Body of pancreas (tissue), 4 donors: ENCODE measurements around the gene LBR. TPM values are rescaled to one million over a fixed set of nuclear protein-coding genes. Genes with fewer than 3 reads are reported as not detected.

Experiments used
- ATAC-seq: fragments of 150-250 bp; one replicate; pipeline ENCODE4 v1.9.1; 2016
- DNase-seq, 4 donors: peaks; one replicate each; pipeline ENCODE4 v3.0.0-alpha.2; 2019
- H3K27ac ChIP-seq, 4 donors: fragments of 200-600 bp; sonication (generic); 1 replicate in 3 of 4; 2 replicates in 1 of 4; pipeline versions ENCODE4 v1.5.1 to v1.6.1; 2016 to 2019; ENCODE audit warnings: mild to moderate bottlenecking in 1 of 4, mixed read lengths in 1 of 4, moderate library complexity in 1 of 4
- H3K27me3 ChIP-seq, 2 donors: fragments of 200-600 bp; sonication (generic); one replicate each; pipeline ENCODE4 v1.6.0; 2016; ENCODE audit warnings: mild to moderate bottlenecking in 1 of 2
- H3K36me3 ChIP-seq, 2 donors: fragments of 200-600 bp; sonication (generic); replicated peaks in 1 of 2; 2 replicates each; pipeline ENCODE4 v1.5.1; 2016; ENCODE audit warnings: low read depth in 2 of 2; ENCODE audit not compliant: insufficient read depth in 1 of 2
- H3K4me1 ChIP-seq: fragments of 200-600 bp; sonication (generic); one replicate; pipeline ENCODE4 v1.6.0; 2016
- H3K4me3 ChIP-seq, 2 donors: fragments of 200-600 bp; sonication (generic); 1 replicate in 1 of 2; 2 replicates in 1 of 2; pipeline ENCODE4 v1.5.1; 2016 to 2019
- H3K9me3 ChIP-seq, 3 donors: fragments of 200-600 bp; sonication (generic); 1 replicate in 2 of 3; 2 replicates in 1 of 3; pipeline ENCODE4 v1.5.1; 2016
- POLR2A ChIP-seq, 3 donors: fragments of 450-650 bp; IDR thresholded peaks; one replicate each; pipeline ENCODE4 v1.6.1; 2016; ENCODE audit warnings: antibody characterized with exemption in 3 of 3, mild to moderate bottlenecking in 2 of 3
- WGBS, 2 donors: methylation state at CpG; one replicate each; pipeline ENCODE4 v1.1.5; 2017; 5-methylcytosine and 5-hydroxymethylcytosine counted together
- intact Hi-C: fragments of 100-400 bp; cut with DNase I; formaldehyde crosslinking; loops from one replicate; pipeline ENCODE4 v1.15.1; 2023
- total RNA-seq, 2 donors: library from RNA; depleted of rRNA; stranded (reverse); fragments of >200 nt; gene quantifications; one replicate each; pipeline ENCODE4 v1.1.0, GENCODE V29; 2016
- TF ChIP-seq, protein P1 (sequence below), 7 experiments: fragments of 450-650 bp in 4 of 7; fragments of 200-600 bp in 3 of 7; sonication (generic) in 3 of 7; IDR thresholded peaks; one replicate each; pipeline ENCODE4 v1.5.1; 2016 to 2019; ENCODE audit warnings: antibody characterized with exemption in 7 of 7

The LBR gene
- total RNA-seq, 2 donors from 2014 or later = 15.2 to 26.5 TPM

DNA sequence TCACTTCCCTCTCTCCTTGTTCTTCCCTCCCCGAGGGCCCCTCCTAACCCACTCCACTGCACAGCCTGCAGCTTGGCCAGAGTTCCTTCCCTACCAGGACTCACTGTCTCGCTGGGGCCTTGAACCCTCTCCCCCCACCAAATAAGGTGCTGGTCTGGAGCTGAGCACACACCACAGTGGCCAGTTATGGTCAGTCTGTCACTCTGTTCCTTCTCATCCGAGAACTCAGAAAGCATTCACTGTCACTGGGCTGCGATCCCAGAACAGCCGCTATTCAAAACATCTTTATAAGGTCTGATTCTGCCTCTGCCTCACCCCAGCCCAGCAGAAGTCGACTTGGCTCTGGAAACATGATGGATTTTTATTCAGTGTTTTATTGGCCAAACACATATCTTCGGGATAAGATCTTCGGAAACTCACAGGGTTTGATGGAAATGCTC, 19.8 kb upstream of the LBR start:
- Histone ChIP-seq H3K36me3 (no peaks in the 10 kb centered on the region), H3K9me3 (no peaks in the 10 kb centered on the region), H3K4me3 (no peak overlapping the region), H3K27me3 (no peaks in the 10 kb centered on the region), H3K4me1 (peaks cover 33% of the 10 kb centered on the region), H3K27ac (no peak overlapping the region)
- intact Hi-C loops = loop anchor here (10.0 kb wide), 1 partner anchor 133 kb away; no protein-coding TSS in a partner anchor
- TF ChIP-seq, protein P1, sequence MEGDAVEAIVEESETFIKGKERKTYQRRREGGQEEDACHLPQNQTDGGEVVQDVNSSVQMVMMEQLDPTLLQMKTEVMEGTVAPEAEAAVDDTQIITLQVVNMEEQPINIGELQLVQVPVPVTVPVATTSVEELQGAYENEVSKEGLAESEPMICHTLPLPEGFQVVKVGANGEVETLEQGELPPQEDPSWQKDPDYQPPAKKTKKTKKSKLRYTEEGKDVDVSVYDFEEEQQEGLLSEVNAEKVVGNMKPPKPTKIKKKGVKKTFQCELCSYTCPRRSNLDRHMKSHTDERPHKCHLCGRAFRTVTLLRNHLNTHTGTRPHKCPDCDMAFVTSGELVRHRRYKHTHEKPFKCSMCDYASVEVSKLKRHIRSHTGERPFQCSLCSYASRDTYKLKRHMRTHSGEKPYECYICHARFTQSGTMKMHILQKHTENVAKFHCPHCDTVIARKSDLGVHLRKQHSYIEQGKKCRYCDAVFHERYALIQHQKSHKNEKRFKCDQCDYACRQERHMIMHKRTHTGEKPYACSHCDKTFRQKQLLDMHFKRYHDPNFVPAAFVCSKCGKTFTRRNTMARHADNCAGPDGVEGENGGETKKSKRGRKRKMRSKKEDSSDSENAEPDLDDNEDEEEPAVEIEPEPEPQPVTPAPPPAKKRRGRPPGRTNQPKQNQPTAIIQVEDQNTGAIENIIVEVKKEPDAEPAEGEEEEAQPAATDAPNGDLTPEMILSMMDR (IDR thresholded peaks at IDR 0.05) = no peak
- no peak for TF ChIP-seq POLR2A (IDR thresholded peaks at IDR 0.05)
- WGBS, 2 donors = 50 to 60% methylated on average over 8 of the region's 8 CpGs
- DNase-seq (no peak), ATAC-seq (no peak)

DNA sequence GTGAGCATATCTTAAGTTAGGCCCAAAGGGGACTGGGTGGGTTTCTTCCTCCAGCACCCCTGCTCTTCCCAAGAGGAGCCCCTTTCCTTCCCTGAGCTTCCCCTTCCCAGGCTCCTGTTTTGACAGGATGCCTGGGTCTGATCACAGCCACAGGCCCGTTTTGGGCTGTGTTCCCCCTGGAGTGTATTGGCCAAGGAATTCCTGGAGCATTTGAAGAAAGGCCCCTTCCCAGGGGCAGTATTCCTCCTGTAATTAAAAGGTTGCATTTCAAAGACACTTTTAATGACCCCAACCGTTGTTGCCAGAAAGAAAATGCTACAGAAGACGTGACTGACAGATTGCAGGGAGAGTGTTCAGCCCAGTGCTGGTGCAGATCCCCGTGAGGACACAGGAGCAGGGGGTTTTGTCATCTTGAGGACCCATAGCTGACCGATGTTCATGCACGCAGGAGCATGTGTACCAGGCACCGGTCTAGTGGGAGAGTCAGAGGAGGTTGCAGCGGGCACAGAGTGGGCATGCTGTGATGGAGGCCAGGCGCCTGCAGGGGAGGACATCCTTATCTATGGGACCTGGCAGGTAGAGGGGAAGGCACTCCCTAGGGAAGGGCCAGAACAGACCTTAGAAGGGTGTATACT, 19.3 kb upstream of the LBR start:
- DNase-seq (no peak), ATAC-seq (no peak)
- H3K36me3 ChIP-seq = no peaks in the 10 kb centered on the region
- H3K27ac ChIP-seq = no peak overlapping the region
- no peak overlapping the region for H3K4me3 ChIP-seq
- peaks cover 37% of the 10 kb centered on the region for H3K4me1 ChIP-seq
- WGBS, 2 donors = 72 to 73% methylated on average over 9 of the region's 9 CpGs
- intact Hi-C loops = loop anchor here (10.0 kb wide), 1 partner anchor 132 kb away; no protein-coding TSS in a partner anchor
- TF ChIP-seq, protein P1 (IDR thresholded peaks at IDR 0.05) = no peak
- TF ChIP-seq POLR2A (IDR thresholded peaks at IDR 0.05) = no peak
- H3K9me3 ChIP-seq = no peaks in the 10 kb centered on the region
- no peaks in the 10 kb centered on the region for H3K27me3 ChIP-seq

DNA sequence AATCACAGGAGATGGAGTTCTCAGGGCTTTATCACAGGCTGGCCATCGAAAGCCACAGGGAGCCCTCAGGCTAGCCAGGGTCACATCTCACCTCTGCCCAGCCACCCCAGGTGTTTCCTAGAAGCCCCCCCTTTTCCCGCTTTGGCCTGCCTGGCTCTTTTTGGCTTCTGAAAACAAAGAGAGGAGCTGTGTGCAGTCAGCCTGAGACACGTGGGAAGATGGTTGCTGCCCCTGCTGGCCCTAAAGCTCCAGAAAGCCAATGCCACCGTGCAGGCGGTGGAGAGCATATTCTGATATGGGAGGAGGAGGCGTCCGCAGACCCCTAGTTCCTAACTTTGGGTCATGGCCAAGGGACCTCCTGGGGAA, 18.7 kb upstream of the LBR start:
- DNase-seq (no peak), ATAC-seq (no peak)
- intact Hi-C loops = loop anchor here (10.0 kb wide), 1 partner anchor 132 kb away; no protein-coding TSS in a partner anchor
- Histone ChIP-seq H3K4me1 (peaks cover 42% of the 10 kb centered on the region), H3K27ac (peak overlapping the region in 1 of 4 donors; percentile 61), H3K9me3 (no peaks in the 10 kb centered on the region), H3K36me3 (no peaks in the 10 kb centered on the region), H3K27me3 (no peaks in the 10 kb centered on the region), H3K4me3 (no peak overlapping the region)
- TF ChIP-seq, protein P1 (IDR thresholded peaks at IDR 0.05) = no peak
- no peak for TF ChIP-seq POLR2A (IDR thresholded peaks at IDR 0.05)
- 69 to 70% methylated on average over 7 of the region's 7 CpGs for WGBS, 2 donors

DNA sequence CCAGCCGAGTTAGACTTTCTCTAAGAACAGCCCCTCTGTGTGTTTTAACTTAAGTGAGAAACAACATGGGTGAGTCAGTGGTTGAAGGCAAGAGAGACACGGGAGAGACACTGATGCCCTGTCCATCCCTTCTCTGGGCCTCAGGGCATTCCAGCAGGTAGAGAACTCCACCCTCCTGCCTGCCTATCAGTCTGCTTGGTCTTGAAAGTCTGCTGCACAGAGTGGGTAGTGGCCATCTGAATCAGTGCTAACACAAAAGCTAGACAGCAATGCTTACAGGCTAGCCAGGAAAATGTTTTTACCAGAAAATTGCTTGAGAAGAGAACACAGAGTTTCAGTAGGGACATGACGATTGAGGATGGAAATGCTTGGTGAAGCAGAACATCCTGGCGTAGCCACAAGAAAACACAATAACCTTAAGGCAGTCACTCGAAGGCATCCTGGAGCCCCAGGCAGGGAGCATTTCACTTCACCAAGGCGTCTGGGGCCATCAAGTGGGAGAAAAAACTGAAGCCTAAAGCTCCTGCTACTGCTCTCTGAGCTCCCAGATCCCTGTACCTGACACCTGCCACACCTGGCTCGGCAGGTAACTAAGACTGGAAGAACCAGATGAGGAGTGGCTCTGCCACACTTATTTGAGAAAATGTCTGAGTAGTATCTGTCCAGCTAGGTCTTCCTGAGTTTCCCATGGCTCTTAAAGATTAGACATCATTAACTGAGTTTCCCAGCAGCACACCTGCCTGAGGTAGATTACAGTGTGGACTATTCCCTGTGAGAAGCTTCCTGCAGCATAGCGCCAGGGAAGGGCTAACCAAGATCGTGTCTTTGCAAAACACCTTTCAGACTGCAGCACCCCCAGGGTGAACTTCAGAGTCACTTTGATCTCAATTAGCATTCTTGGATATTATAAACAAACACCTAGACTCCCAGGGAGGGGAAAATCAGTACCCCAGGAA, 18.1 kb upstream of the LBR start:
- no peak overlapping the region for H3K4me3 ChIP-seq
- H3K36me3 ChIP-seq = no peaks in the 10 kb centered on the region
- no peaks in the 10 kb centered on the region for H3K27me3 ChIP-seq
- intact Hi-C loops = loop anchor here (10.0 kb wide), 1 partner anchor 131 kb away; no protein-coding TSS in a partner anchor
- WGBS, 2 donors = 69 to 72% methylated on average over 9 of the region's 9 CpGs
- H3K27ac ChIP-seq = peak overlapping the region in 3 of 4 donors; percentile 28 to 70 (median 61)
- no peaks in the 10 kb centered on the region for H3K9me3 ChIP-seq
- ATAC-seq (no peak), DNase-seq (no peak)
- no peak for TF ChIP-seq POLR2A (IDR thresholded peaks at IDR 0.05)
- TF ChIP-seq, protein P1 (IDR thresholded peaks at IDR 0.05) = no peak
- H3K4me1 ChIP-seq = peaks cover 49% of the 10 kb centered on the region
